Gastroesophageal sphincter (tissue), 4 donors: Measurements from ENCODE around the gene PREX1. TPM values are rescaled to one million over a fixed set of nuclear protein-coding genes. Genes with fewer than 3 reads are reported as not detected.

ENCODE experiments used
- ATAC-seq: fragments of 150-250 bp; one replicate; pipeline ENCODE4 v1.9.1; 2016; ENCODE audit warnings: mild to moderate bottlenecking, moderate library complexity
- H3K27ac ChIP-seq, 4 donors: fragments of 200-600 bp; sonication (generic) in 3 of 4; 1 replicate in 3 of 4; 2 replicates in 1 of 4; pipeline ENCODE4 v1.5.1; 2016 to 2019
- H3K27me3 ChIP-seq: fragments of 200-600 bp; sonication (generic); one replicate; pipeline ENCODE4 v1.5.1; 2019
- H3K36me3 ChIP-seq, 2 donors: fragments of 200-600 bp; sonication (generic); one replicate each; pipeline ENCODE4 v1.5.1; 2019; ENCODE audit warnings: control low read depth in 1 of 2
- H3K4me1 ChIP-seq, 3 donors: fragments of 200-600 bp; sonication (generic); 1 replicate in 2 of 3; 2 replicates in 1 of 3; pipeline ENCODE4 v1.5.1; 2016 to 2019; ENCODE audit warnings: control low read depth in 2 of 3
- H3K4me3 ChIP-seq, 2 donors: fragments of 200-600 bp; sonication (generic); one replicate each; pipeline ENCODE4 v1.5.1; 2019; ENCODE audit warnings: mild to moderate bottlenecking in 1 of 2, moderate library complexity in 1 of 2
- H3K9me3 ChIP-seq, 3 donors: fragments of 200-600 bp; sonication (generic); one replicate each; pipeline ENCODE4 v1.5.1; 2017 to 2019; ENCODE audit warnings: control low read depth in 2 of 3
- CTCF ChIP-seq, 4 experiments: fragments of 200-600 bp in 2 of 4; fragments of 450-650 bp in 2 of 4; sonication (generic) in 1 of 4; IDR thresholded peaks; one replicate each; pipeline ENCODE4 v1.5.1; 2017 to 2019; ENCODE audit warnings: antibody characterized with exemption in 4 of 4, mild to moderate bottlenecking in 2 of 4, moderate library complexity in 2 of 4
- EP300 ChIP-seq: sonication (generic); formaldehyde crosslinking; IDR thresholded peaks from one replicate; pipeline ENCODE4 v1.6.1; 2017; ENCODE audit warnings: antibody characterized with exemption, mild to moderate bottlenecking
- POLR2A ChIP-seq, 2 donors: fragments of 450-650 bp; IDR thresholded peaks; one replicate each; pipeline ENCODE4 v1.6.1; 2017; ENCODE audit warnings: antibody characterized with exemption in 2 of 2, mild to moderate bottlenecking in 2 of 2, moderate library complexity in 1 of 2
- POLR2AphosphoS5 ChIP-seq: sonication (generic); formaldehyde crosslinking; IDR thresholded peaks from one replicate; pipeline ENCODE4 v1.6.1; 2017; ENCODE audit warnings: antibody characterized with exemption
- WGBS, 2 donors: methylation state at CpG; one replicate each; pipeline ENCODE4 v1.1.5; 2018; ENCODE audit warnings: low coverage in 1 of 2; 5-methylcytosine and 5-hydroxymethylcytosine counted together
- total RNA-seq, 4 donors: library from RNA; depleted of rRNA; stranded (reverse); fragments of >200 nt; gene quantifications; one replicate each; pipeline ENCODE4 v1.1.0, GENCODE V29; 2016

Gene PREX1
- total RNA-seq, 4 donors from 2014 or later: 16.3 to 35.7 (median 20.0) TPM

GRCh38 chr20:48629960-48630315 lies 197.9 kb downstream of the PREX1 start:
- no peak for ATAC-seq
- 88 to 94% methylated on average over 4 to 6 of the region's 9 CpGs for WGBS, 2 donors
- no peak for TF ChIP-seq POLR2A (IDR thresholded peaks at IDR 0.05)
- no peak for TF ChIP-seq CTCF (IDR thresholded peaks at IDR 0.05)
- TF ChIP-seq POLR2AphosphoS5: no peak
- no peak for TF ChIP-seq EP300
- Histone ChIP-seq H3K27me3 (no peaks in the 10 kb centered on the region), H3K27ac (no peak overlapping the region), H3K4me1 (no peaks in the 10 kb centered on the region), H3K36me3 (peaks cover 0 to 90% of the 10 kb centered on the region in 2 donors), H3K9me3 (no peaks in the 10 kb centered on the region), H3K4me3 (no peak overlapping the region)

GRCh38 chr20:48629069-48629959 lies 198.5 kb downstream of the PREX1 start:
- H3K4me3 ChIP-seq: no peak overlapping the region
- no peak overlapping the region for H3K27ac ChIP-seq
- ATAC-seq: no peak
- TF ChIP-seq CTCF (IDR thresholded peaks at IDR 0.05) (no peak), POLR2A (IDR thresholded peaks at IDR 0.05) (no peak), POLR2AphosphoS5 (no peak), EP300 (no peak)
- H3K9me3 ChIP-seq: no peaks in the 10 kb centered on the region
- peaks cover 0 to 90% of the 10 kb centered on the region in 2 donors for H3K36me3 ChIP-seq
- WGBS, 2 donors: 83 to 89% methylated on average over 1 to 8 of the region's 15 CpGs
- no peaks in the 10 kb centered on the region for H3K4me1 ChIP-seq
- H3K27me3 ChIP-seq: no peaks in the 10 kb centered on the region

- Histone ChIP-seq H3K27ac (no peak overlapping the region), H3K27me3 (no peaks in the 10 kb centered on the region), H3K36me3 (peaks cover 0 to 88% of the 10 kb centered on the region in 2 donors), H3K9me3 (no peaks in the 10 kb centered on the region), H3K4me1 (no peaks in the 10 kb centered on the region), H3K4me3 (no peak overlapping the region)
- no peak for TF ChIP-seq CTCF (IDR thresholded peaks at IDR 0.05)
- no peak for TF ChIP-seq POLR2AphosphoS5
- TF ChIP-seq EP300: no peak
- TF ChIP-seq POLR2A (IDR thresholded peaks at IDR 0.05): no peak
- ATAC-seq: no peak
- whole genome bisulfite sequencing, 2 donors: 93% methylated on average over 3 of the region's 16 CpGs; no CpG with 5 or more reads in 1 of the 2 donors
Observed at GRCh38 chr20:48627737-48628128, 200.1 kb downstream of the PREX1 start.

GRCh38 chr20:48626938-48627736 lies 200.7 kb downstream of the PREX1 start:
- H3K36me3 ChIP-seq: peaks cover 0 to 82% of the 10 kb centered on the region in 2 donors
- no peak for ATAC-seq
- no peak overlapping the region for H3K27ac ChIP-seq

More at GRCh38 chr20:48626938-48627736, 200.7 kb downstream of the PREX1 start:
- H3K4me1 ChIP-seq: no peaks in the 10 kb centered on the region
- H3K27me3 ChIP-seq: no peaks in the 10 kb centered on the region
- H3K4me3 ChIP-seq: no peak overlapping the region
- no peaks in the 10 kb centered on the region for H3K9me3 ChIP-seq
- TF ChIP-seq EP300 (no peak), POLR2AphosphoS5 (no peak), CTCF (IDR thresholded peaks at IDR 0.05) (no peak), POLR2A (IDR thresholded peaks at IDR 0.05) (no peak)
- WGBS, 2 donors: 53 to 86% methylated on average over 2 to 7 of the region's 18 CpGs
